Fibroblast of lung (primary cell): ENCODE results near the gene GBA2.

Experiments
- EZH2 ChIP-seq: IDR thresholded peaks from 2 replicates; pipeline ENCODE4 v1.5.1; 2012; ENCODE audit warnings: low read length, control low read depth, mild to moderate bottlenecking; ENCODE audit errors: missing control alignments
- TF ChIP-seq, protein P1 (sequence below), 2 donors: IDR thresholded peaks in 1 of 2; conservative IDR thresholded peaks in 1 of 2; 1 replicate in 1 of 2; 2 replicates in 1 of 2; pipeline ENCODE4 v1.5.1; 2011 to 2012; ENCODE audit warnings: low read length in 2 of 2, control low read depth in 1 of 2, inconsistent platforms in 1 of 2, low read depth in 1 of 2, mild to moderate bottlenecking in 1 of 2

DNA sequence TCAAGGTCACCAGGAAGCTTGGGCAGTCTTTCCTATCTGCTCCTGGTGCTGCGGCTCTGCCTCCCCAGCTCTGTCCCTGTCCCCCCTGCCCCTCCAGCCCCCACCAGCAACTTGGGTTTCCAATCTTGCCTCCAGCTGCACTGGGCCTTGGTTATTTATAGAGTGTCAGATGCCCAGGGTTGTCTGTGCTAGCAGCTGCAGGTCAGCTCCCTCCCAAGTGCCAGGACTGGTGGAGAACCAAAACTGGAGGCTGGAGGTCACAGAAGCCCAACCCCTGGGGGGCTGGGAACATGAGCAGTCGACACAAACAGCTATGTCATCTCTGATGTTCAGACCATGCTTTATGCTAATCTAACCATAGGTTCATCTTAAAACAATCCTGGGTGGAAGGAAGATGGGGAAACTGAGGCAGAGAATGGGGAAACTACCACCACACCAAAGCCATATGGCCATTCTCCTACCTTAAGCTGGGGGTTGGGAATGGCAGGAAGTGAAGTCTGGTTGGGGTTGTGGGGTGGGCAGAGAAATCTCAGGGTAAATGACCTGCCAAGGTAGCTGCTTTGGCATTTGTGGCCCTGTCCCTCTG, 61.0 kb downstream of the GBA2 start:
- TF ChIP-seq, protein P1, sequence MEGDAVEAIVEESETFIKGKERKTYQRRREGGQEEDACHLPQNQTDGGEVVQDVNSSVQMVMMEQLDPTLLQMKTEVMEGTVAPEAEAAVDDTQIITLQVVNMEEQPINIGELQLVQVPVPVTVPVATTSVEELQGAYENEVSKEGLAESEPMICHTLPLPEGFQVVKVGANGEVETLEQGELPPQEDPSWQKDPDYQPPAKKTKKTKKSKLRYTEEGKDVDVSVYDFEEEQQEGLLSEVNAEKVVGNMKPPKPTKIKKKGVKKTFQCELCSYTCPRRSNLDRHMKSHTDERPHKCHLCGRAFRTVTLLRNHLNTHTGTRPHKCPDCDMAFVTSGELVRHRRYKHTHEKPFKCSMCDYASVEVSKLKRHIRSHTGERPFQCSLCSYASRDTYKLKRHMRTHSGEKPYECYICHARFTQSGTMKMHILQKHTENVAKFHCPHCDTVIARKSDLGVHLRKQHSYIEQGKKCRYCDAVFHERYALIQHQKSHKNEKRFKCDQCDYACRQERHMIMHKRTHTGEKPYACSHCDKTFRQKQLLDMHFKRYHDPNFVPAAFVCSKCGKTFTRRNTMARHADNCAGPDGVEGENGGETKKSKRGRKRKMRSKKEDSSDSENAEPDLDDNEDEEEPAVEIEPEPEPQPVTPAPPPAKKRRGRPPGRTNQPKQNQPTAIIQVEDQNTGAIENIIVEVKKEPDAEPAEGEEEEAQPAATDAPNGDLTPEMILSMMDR (conservative IDR thresholded peaks at IDR 0.05 in 1 of 2, IDR thresholded peaks at IDR 0.05 in 1 of 2; ENCODE audit: low read depth in 1 of 2, low read length in 2 of 2), result no peak
- TF ChIP-seq EZH2, result no peak
